Activated CD4-positive, alpha-beta T cell treated with anti-CD3 and anti-CD28 coated beads, Interleukin-2, amount 10 ng/mL, durations not matched to agents 7 days and 5 days (primary cell): ENCODE data around the gene PPP4R3B. TPM values are rescaled to one million over a fixed set of nuclear protein-coding genes. Genes with fewer than 3 reads are reported as not detected.
"Not testable (repeated sequence)": the region's sequence is repeated elsewhere in the genome, so short reads cannot be mapped to it uniquely, and the experiment has no call there.

Source experiments
- CTCF ChIA-PET: fragments of 350-600 bp; sonication (Branson Sonifier 250); formaldehyde crosslinking; loops from one replicate; lab custom pipeline; 2021; ENCODE audit warnings: antibody characterized with exemption; lab: Charles Lee
- POLR2A ChIA-PET: fragments of 350-600 bp; sonication (Branson Sonifier 250); formaldehyde crosslinking; loops from one replicate; lab custom pipeline; 2021; ENCODE audit warnings: antibody characterized with exemption; lab: Charles Lee
- DNase-seq: peaks from one replicate; pipeline ENCODE4 v3.0.0-alpha.2; 2020
- H3K27ac Mint-ChIP-seq: one replicate; pipeline ENCODE4 v1.8.0; 2021; ENCODE audit warnings: mild to moderate bottlenecking, moderate library complexity, mixed read lengths
- H3K27me3 Mint-ChIP-seq: one replicate; pipeline ENCODE4 v1.8.0; 2021; ENCODE audit warnings: mixed read lengths
- H3K36me3 Mint-ChIP-seq: one replicate; pipeline ENCODE4 v1.8.0; 2021; ENCODE audit warnings: low read depth, mixed read lengths
- H3K4me1 Mint-ChIP-seq: one replicate; pipeline ENCODE4 v1.8.0; 2021; ENCODE audit warnings: mixed read lengths
- H3K4me3 Mint-ChIP-seq: one replicate; pipeline ENCODE4 v1.8.0; 2021; ENCODE audit warnings: mild to moderate bottlenecking, moderate library complexity, mixed read lengths
- H3K9me3 Mint-ChIP-seq: one replicate; pipeline ENCODE4 v1.8.0; 2021; ENCODE audit warnings: mixed read lengths
- total RNA-seq, 2 experiments: library from RNA; stranded (reverse); gene quantifications; one replicate each; pipeline ENCODE4 v1.2.3, GENCODE V29; 2021

The PPP4R3B gene
- total RNA-seq, 2 experiments from 2014 or later, result 76.1 to 80.9 TPM

GRCh38 chr2:55547679-55548078 lies 69.7 kb downstream of the PPP4R3B start:
- POLR2A ChIA-PET, result not testable (repeated sequence)
- CTCF ChIA-PET, result interaction anchor here (0.6 kb wide), 1 partner anchor 1140 kb away, joined by 3 read pairs; no protein-coding TSS in a partner anchor

GRCh38 chr2:55547001-55547400 lies 70.4 kb downstream of the PPP4R3B start:
- Mint-ChIP-seq H3K27me3 (no peaks in the 10 kb centered on the region), H3K4me3 (no peak overlapping the region), H3K4me1 (peaks cover 1% of the 10 kb centered on the region), H3K27ac (no peak overlapping the region), H3K9me3 (no peaks in the 10 kb centered on the region), H3K36me3 (peaks cover 36% of the 10 kb centered on the region)
- POLR2A ChIA-PET, result no interaction called here
- CTCF ChIA-PET, result no interaction called here
- no peak for DNase-seq

More at GRCh38 chr2:55547679-55548078, 69.7 kb downstream of the PPP4R3B start:
- not testable (repeated sequence) for H3K27ac Mint-ChIP-seq, H3K4me1 Mint-ChIP-seq, H3K9me3 Mint-ChIP-seq, H3K27me3 Mint-ChIP-seq, DNase-seq, H3K4me3 Mint-ChIP-seq
- H3K36me3 Mint-ChIP-seq, result peaks cover 39% of the 10 kb centered on the region

GRCh38 chr2:55530539-55531081 lies 86.8 kb downstream of the PPP4R3B start:
- DNase-seq, result peak; percentile 15
- CTCF ChIA-PET, result interaction anchor here (1.2 kb wide), 2 partner anchors 10 to 25 kb away, joined by 3 to 5 read pairs; no protein-coding TSS in a partner anchor
- peak overlapping the region; percentile 9 for H3K4me3 Mint-ChIP-seq
- peaks cover 7% of the 10 kb centered on the region for H3K9me3 Mint-ChIP-seq
- POLR2A ChIA-PET, result interaction anchor here (1.2 kb wide), 1 partner anchor 11 kb away, joined by 7 read pairs; the partner anchor contains the start of gene CFAP36
- H3K27me3 Mint-ChIP-seq, result no peaks in the 10 kb centered on the region
- H3K27ac Mint-ChIP-seq, result peak overlapping the region; percentile 87
- H3K4me1 Mint-ChIP-seq, result peaks cover 20% of the 10 kb centered on the region
- peaks cover 42% of the 10 kb centered on the region for H3K36me3 Mint-ChIP-seq

GRCh38 chr2:55526174-55526573 lies 91.2 kb downstream of the PPP4R3B start:
- no peaks in the 10 kb centered on the region for H3K27me3 Mint-ChIP-seq
- H3K9me3 Mint-ChIP-seq, result peaks cover 7% of the 10 kb centered on the region
- no peak overlapping the region for H3K4me3 Mint-ChIP-seq
- peak overlapping the region; percentile 36 for H3K27ac Mint-ChIP-seq
- ChIA-PET POLR2A (interaction anchor here (0.6 kb wide), 1 partner anchor 19 kb away, joined by 5 read pairs; no protein-coding TSS in a partner anchor), CTCF (no interaction called here)
- H3K36me3 Mint-ChIP-seq, result peaks cover 40% of the 10 kb centered on the region
- no peak for DNase-seq
- peaks cover 16% of the 10 kb centered on the region for H3K4me1 Mint-ChIP-seq

GRCh38 chr2:55524884-55525437 lies 92.5 kb downstream of the PPP4R3B start:
- Mint-ChIP-seq H3K9me3 (no peaks in the 10 kb centered on the region), H3K27ac (no peak overlapping the region), H3K4me3 (no peak overlapping the region), H3K27me3 (no peaks in the 10 kb centered on the region), H3K4me1 (peaks cover 12% of the 10 kb centered on the region), H3K36me3 (peaks cover 29% of the 10 kb centered on the region)
- no peak for DNase-seq
- POLR2A ChIA-PET, result no interaction called here
- CTCF ChIA-PET, result no interaction called here

- DNase-seq, result peak; percentile 35
- Mint-ChIP-seq H3K4me1 (peaks cover 19% of the 10 kb centered on the region), H3K4me3 (peak overlapping the region; percentile 93), H3K36me3 (peaks cover 11% of the 10 kb centered on the region), H3K9me3 (no peaks in the 10 kb centered on the region), H3K27ac (peak overlapping the region; percentile 97), H3K27me3 (no peaks in the 10 kb centered on the region)
- CTCF ChIA-PET, result interaction anchor here (0.6 to 1.2 kb wide), 3 partner anchors 10 to 84 kb away, joined by 3 to 5 read pairs (median 3); no protein-coding TSS in a partner anchor
- POLR2A ChIA-PET, result interaction anchor here (0.7 to 1.2 kb wide), 2 partner anchors 10 to 288 kb away, joined by 3 to 7 read pairs; partner anchors contain the start of genes CLHC1 and RPS27A
Measured at GRCh38 chr2:55519938-55520885, 97.2 kb downstream of the PPP4R3B start.

GRCh38 chr2:55518841-55519165 lies 98.6 kb downstream of the PPP4R3B start:
- H3K4me1 Mint-ChIP-seq, result peaks cover 19% of the 10 kb centered on the region
- no peaks in the 10 kb centered on the region for H3K27me3 Mint-ChIP-seq
- H3K36me3 Mint-ChIP-seq, result peaks cover 4% of the 10 kb centered on the region
- peak overlapping the region; percentile 93 for H3K4me3 Mint-ChIP-seq
- POLR2A ChIA-PET, result no interaction called here
- DNase-seq, result peak; percentile 17
- peak overlapping the region; percentile 97 for H3K27ac Mint-ChIP-seq
- no peaks in the 10 kb centered on the region for H3K9me3 Mint-ChIP-seq
- CTCF ChIA-PET, result interaction anchor here (1.1 kb wide), 1 partner anchor 15 kb away, joined by 3 read pairs; no protein-coding TSS in a partner anchor

GRCh38 chr2:55511508-55512124 lies 105.8 kb downstream of the PPP4R3B start:
- H3K27me3 Mint-ChIP-seq, result no peaks in the 10 kb centered on the region
- H3K4me3 Mint-ChIP-seq, result no peak overlapping the region
- no peak overlapping the region for H3K27ac Mint-ChIP-seq
- H3K4me1 Mint-ChIP-seq, result no peaks in the 10 kb centered on the region
- POLR2A ChIA-PET, result no interaction called here
- no peaks in the 10 kb centered on the region for H3K9me3 Mint-ChIP-seq
- no peaks in the 10 kb centered on the region for H3K36me3 Mint-ChIP-seq
- no peak for DNase-seq
- CTCF ChIA-PET, result no interaction called here

GRCh38 chr2:55502590-55503141 lies 114.8 kb downstream of the PPP4R3B start:
- Mint-ChIP-seq H3K4me3 (no peak overlapping the region), H3K27me3 (peaks cover 3% of the 10 kb centered on the region), H3K9me3 (no peaks in the 10 kb centered on the region), H3K27ac (no peak overlapping the region), H3K36me3 (no peaks in the 10 kb centered on the region), H3K4me1 (no peaks in the 10 kb centered on the region)
- DNase-seq, result no peak
- CTCF ChIA-PET, result no interaction called here
- POLR2A ChIA-PET, result no interaction called here

- ChIA-PET CTCF (no interaction called here), POLR2A (no interaction called here)
- no peaks in the 10 kb centered on the region for H3K36me3 Mint-ChIP-seq
- DNase-seq, result no peak
- H3K4me1 Mint-ChIP-seq, result no peaks in the 10 kb centered on the region
- H3K9me3 Mint-ChIP-seq, result no peaks in the 10 kb centered on the region
- H3K27ac Mint-ChIP-seq, result no peak overlapping the region
- H3K27me3 Mint-ChIP-seq, result peaks cover 3% of the 10 kb centered on the region
- H3K4me3 Mint-ChIP-seq, result no peak overlapping the region
Measured at GRCh38 chr2:55500025-55500424, 117.4 kb downstream of the PPP4R3B start.

- POLR2A ChIA-PET, result interaction anchor here (0.6 kb wide), 1 partner anchor 17 kb away, joined by 8 read pairs; no protein-coding TSS in a partner anchor
- no peak overlapping the region for H3K27ac Mint-ChIP-seq
- no peak for DNase-seq
- H3K27me3 Mint-ChIP-seq, result peaks cover 3% of the 10 kb centered on the region
- H3K4me3 Mint-ChIP-seq, result no peak overlapping the region
- no peaks in the 10 kb centered on the region for H3K4me1 Mint-ChIP-seq
- H3K9me3 Mint-ChIP-seq, result no peaks in the 10 kb centered on the region
- CTCF ChIA-PET, result no interaction called here
- no peaks in the 10 kb centered on the region for H3K36me3 Mint-ChIP-seq
Measured at GRCh38 chr2:55498582-55498981, 118.8 kb downstream of the PPP4R3B start.
